HL-60/S4 treated with retinoic acid at 250 ng/mL for 4 days and 3 days (cell line): ENCODE measurements around the gene DNPEP.

Experiments used
- in situ Hi-C: fragments of 300-500 bp; cut with MboI; formaldehyde crosslinking; loops from 2 replicates; pipeline ENCODE4 v1.7.0; 2022; ENCODE audit warnings: low sequenced_read_pairs

The DNPEP gene

DNA sequence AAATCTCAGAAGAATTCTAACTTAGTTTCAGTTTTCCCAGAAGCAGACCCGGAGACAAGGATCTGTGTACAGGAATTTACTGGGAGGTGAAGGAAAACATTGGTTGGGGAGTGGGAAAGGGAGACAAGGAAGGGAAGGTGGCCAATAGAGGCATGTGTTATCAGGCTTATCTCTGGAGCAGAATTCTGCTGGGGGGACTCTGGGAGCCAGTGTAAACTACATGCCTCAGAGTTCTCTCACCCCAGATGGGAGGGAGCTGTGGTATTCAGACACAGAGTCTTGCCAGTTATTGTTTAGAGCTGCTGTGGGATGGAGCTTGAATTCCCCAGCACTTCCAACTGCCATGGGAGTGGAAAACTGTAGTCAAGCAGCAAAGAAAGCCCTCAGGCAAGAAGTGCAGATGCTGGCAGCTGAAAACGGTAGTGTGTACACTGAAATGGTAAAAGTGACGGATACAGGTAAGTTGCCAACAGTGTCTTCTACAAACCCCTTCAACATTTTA is 19.0 kb downstream of the DNPEP start:
- in situ Hi-C loops = no loop called here

GRCh38 chr2:219362524-219363164 is 25.1 kb downstream of the DNPEP start:
- in situ Hi-C loops = no loop called here

DNA sequence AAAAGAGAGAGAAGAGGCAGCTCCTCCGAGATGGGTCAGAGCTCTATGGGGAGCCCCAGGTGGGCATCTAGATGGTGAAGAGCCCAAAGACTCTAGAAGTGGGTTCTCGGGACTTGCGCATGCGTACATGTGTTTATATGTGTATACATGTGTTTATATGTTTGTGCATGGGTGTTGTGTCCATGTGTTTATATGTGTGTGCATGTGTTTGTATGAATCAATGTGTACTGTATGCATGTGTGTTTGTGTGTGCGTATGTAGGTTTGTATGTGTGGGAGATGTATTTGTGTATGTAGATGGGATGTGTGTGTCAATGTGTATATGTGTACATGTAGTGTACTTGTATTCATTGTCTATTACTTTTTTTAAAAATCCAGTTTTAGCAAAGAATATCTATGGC is 25.6 kb downstream of the DNPEP start:
- in situ Hi-C loops = no loop called here

DNA sequence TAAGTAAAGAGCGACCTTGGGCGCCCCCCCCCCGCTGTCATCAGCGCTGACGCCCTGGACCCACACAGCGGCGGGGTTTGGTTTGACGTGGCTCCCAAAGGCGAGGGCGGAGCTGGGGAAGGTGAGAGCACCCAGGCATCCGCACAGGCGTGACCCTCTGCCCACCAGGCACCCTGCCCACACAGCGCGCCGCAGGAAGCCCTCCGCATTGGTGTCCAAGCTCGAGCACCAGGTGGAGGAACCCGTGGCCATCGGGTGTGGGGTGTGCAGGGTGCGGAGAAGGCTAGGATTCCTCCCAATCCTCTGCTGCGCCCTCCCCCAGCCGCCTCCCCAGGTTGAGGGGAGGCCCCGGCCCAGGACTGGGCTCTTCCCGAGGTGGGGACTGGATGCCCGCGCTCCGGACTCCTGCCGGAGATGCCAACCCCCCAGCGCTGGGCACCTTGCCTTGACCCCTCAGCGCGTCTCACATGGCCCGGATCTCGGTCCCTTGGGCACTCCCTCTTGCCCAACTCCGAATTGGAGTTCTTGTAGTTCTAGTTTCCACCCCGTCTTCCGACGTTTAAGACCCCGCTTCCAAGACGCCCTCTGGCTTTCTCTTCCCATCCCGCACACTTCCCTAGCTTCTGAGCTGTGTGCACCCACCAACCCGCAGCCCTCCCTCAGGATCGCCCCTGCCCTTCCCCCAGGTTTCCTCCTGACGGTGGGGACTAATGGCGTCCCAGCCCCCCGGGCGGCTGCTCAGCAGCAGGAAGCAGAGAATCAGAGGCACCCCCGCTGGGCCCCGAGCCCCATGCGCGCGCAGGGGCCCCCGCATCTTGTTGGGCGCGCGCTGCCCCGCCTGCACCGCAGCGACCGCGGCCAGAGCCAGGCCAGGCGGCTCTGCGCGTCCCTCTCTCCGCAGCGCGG is 29.3 kb downstream of the DNPEP start:
- in situ Hi-C loops = no loop called here

DNA sequence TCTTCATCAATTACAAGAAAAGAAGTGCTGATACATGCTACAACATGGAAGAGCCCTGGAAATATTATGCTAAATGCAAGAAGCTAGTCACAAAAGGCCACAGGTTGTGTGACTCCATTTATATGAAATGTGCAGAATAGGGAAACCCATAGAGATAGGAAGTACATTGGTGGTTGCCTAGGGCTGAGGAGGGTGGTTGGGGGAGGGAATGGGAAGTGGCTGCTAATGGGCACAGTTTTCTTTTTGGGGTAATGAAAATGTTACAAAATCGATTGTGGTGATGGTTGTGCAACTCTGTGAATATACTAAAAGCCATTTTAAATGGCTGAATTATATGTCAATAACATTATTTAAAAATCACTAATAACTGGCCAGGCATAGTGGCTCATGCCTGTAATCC is 30.9 kb downstream of the DNPEP start:
- in situ Hi-C loops = no loop called here

GRCh38 chr2:219354582-219354981 is 33.1 kb downstream of the DNPEP start:
- in situ Hi-C loops = no loop called here

DNA sequence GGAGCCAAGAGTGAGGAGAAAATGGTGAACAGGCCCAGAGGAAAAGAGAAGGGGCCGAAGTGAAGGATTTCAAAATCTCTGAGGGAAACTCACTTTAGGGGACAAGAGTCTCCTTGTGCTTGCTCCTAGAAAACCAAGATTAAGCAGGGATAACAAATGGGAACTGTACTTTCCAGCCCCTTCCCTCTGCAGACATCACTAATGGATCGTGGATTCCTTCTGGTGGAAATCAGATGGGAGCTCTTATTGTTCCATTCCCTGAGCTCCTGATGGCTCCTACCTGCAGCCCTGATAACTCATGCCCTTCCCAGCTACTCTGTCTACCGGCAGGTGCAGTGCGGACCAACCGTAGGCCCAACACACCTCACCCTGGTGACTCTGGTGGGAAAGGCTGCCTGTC is 34.6 kb downstream of the DNPEP start:
- in situ Hi-C loops = no loop called here

DNA sequence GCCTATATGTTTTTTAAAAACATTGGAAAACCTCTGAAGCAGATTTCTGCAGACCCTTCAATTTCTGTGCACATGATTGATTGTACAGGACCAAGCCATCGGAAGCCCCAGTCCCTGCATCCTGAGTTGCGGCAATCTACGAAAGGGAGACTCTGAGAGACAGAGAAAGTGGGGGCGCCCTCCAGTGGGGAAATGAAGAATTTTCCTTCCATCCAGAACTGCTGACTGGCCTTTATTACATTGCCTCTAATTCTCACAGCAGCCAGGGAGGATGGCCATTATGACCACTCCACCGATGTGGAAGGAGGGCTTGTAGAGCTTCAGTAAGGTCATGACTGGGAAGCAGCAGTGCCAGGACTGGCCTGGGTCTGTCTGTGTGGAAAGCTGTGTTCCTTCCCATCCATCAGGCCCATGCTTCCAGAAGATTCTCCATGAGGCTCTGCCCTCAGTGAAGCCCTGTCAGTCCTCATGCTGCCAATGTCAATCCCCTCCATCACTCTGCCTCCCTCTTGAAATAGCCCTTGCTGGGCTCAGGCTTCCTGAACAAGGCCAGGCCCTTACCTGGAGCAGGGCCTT is 35.2 kb downstream of the DNPEP start:
- in situ Hi-C loops = no loop called here

DNA sequence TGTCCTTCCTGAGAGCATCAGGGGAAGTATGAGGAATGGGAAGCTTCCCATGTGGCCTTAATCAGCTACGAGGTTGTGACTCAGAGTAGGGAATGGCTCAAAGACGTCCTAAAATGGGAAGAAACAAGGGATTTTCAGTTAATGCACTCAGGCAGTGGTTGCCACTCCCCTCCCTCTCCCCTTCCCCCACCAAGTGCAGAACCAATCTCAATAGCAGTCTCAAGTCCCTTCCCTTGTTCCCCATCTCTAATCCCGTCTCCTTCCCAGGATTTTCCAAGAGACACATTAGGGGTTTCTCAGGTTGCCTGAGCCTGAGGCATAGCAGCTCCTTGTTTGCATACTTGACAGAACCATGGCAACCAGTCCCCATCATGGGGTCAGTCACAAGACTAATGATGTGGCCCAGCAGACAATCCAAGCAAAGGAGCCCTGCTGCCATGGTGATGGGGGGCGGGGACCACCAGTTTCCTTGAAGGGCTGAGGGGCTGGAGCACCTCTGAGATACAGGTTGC is 36.9 kb downstream of the DNPEP start:
- in situ Hi-C loops = no loop called here

DNA sequence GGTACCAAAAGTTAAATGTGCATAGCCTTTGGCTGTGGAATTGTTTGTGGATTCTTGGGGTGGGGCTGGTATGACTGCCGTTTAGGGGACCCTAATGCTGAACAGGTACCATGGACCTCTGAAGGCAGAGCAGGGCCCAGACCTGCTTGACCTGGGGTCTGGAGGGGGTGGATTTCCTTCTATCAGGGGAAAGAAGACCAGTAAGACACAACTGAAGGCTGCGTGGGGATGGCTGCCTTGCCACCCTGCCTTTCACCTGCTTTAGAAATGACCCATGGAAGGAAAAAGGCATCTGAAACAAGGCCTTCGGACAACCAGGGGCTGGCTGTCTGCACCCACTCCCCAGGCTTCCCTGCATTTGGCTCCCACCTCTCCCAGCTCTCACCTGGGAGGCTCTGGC is 37.5 kb downstream of the DNPEP start:
- in situ Hi-C loops = no loop called here

DNA sequence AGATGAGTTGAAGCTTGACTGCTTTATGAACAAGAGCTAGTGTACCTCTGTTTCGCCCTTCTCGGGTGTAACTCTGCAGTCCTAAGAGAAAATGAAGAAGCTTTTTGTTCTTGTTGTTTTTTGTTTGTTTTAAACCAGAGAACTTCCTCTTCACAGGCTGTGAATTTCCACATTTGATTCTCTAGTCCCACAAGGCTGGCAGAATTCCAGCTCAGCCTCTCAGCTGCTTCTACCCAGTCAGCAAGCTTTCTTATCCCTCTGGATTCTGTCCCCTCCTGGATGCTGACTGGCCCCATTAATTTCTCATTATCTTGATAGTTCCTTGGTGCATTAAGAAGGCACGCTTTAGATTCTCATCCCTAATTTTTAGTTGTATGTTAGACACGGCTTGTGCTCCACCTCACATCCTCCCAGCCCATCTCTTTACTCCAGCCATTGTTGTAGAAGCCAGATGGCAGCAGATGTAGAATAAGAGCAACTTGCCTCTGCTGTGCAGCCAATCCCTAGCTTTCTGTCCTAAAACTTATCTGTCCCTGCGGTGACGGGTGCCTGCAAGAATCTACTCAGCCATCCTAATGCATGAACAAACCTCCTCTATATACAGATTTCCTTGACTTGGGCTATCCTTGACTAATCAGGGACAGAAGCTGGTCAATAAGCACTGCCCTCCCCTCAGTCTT is 42.8 kb downstream of the DNPEP start:
- in situ Hi-C loops = no loop called here

GRCh38 chr2:219335373-219335786 is 52.3 kb downstream of the DNPEP start:
- in situ Hi-C loops = no loop called here

DNA sequence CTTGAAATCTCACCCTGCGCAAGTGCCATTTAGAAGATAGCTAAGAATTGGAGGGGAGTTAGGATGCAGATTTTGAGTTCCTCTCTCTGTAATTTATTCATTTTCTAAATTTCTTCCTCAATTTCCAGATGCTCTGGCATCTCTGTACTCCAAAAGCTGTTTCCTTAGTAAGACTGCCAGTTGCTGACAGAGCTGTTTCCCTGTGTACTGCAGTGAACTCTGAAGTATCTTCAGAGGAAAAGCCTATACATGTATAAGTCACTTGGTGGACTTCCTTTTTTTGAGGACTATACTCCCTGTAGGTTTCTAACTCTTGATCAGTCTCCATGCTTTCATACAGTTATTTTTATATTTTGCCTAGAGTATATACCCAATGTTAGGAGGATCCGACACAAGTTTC is 53.6 kb downstream of the DNPEP start:
- in situ Hi-C loops = no loop called here

DNA sequence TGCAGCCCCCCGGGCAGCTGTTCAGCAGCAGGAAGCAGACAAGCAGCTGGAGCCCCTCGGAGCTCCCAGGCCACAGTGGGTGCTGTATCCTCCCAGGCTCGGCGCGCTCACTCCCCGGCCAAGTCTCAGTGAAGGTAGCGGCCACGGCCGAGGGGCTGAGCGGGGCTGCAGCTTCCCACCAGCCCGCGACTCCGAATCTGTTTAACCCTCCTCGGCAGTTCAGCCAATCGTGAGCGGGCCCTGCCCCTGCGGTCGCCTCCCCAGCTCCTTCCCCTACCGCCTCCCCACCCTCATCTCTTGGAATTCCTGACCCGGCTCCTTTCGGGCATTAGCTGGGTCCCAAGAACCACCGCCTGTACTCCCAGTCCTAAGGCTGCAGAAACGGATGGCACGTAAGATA is 55.2 kb downstream of the DNPEP start, which contains the start of gene RESP18:
Gene RESP18 (minus strand): TSS at position 203 of the 400 bp plus-strand sequence.
- in situ Hi-C loops = no loop called here

DNA sequence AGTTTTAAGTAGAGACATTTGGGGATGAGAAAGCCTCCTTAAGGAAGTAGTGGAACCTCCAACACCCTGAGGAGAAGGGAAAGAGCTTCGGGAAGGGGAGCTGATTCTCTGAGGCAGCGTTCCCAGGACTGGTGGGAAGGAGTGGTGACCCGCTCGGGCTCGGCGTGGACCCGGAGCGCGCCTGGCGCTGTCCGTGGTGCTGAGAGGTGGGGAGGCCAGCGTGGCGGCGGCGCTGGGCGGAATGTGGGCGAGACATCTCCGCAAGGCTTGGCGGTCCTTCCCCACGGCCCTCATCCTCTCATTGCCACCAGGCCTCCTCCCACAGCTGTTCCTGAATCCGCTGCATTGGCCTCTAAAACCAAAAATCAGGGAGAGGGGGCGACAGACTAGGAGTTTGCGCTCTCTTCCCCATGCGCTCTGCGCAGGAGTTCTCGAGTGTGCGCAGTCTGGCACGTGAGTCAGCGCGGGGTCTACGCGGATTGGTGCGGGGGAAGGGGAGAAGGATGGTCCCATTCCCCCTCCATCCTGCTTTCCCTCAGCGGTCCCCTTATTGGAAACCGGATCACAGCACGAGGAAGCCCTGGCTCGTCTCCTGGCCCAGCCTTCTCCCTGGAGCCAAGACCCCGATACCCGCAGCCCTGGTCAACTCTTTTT is 56.0 kb downstream of the DNPEP start:
- in situ Hi-C loops = no loop called here

DNA sequence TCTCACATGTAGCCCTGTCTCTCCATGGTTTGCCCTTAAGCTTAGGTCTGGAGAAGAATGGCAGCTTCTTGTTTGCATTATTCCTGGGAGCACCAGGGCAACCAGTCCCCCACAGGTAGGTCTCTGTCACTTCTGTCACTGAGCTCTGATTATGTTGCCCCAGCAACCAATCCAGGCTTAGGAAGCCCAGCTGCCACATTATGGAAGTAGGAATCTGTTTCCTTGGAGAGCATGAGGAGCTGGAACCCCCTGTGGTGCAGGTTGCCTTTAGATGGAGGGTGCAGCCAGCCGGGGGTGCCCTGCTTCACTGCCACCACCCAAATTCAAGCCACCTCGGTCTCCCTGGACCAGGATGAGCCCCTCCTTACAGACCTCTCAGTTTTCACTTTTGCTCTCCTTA is 60.0 kb downstream of the DNPEP start:
- in situ Hi-C loops = no loop called here

DNA sequence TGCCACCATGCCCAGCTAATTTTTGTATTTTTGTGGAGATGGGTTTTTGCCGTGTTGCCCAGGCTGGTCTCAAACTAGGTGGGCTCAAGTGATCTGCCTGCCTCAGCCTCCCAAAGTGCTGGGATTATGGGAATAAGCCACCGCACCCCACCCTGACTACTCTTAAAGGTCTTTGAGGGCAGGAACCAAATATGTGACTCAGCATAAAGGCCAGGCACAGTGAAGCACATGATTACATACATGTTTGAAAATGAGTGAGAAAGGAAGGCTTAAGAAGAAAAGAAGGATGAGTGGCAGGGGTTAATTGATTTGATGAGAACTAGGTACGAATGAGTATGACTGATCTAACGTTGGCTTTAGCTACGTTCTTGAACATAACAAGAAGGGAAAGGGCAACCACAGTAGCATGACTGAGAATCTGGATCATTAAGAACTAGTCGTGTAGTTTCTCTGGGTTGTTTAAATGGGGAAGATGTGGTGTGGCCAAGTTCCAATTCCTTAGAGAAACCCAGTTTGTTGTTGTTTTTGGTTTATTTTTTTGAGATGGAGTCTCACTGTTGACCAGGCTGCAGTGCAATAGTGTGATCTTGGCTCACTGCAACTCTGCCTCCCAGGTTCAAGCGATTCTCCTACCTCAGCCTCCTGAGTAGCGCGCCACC is 61.9 kb downstream of the DNPEP start:
- in situ Hi-C loops = no loop called here

GRCh38 chr2:219325136-219325535 is 62.6 kb downstream of the DNPEP start:
- in situ Hi-C loops = no loop called here

GRCh38 chr2:219323434-219323833 is 64.3 kb downstream of the DNPEP start:
- in situ Hi-C loops = loop anchor here (25.0 kb wide), 1 partner anchor 286 kb away; the partner anchor contains the start of gene CFAP65
